SK-N-SH (cell line): ENCODE measurements around the gene ATP11C. TPM values are rescaled to one million over a fixed set of nuclear protein-coding genes. Genes with fewer than 3 reads are reported as not detected.
A peak's percentile ranks its signal among the peaks of the same experiment; 100 is the strongest.

ENCODE experiments used
- CTCF ChIA-PET: fragments of 300-600, 350-600 bp; formaldehyde crosslinking; extraction: SDS; loops from one replicate; lab custom pipeline; 2021; lab: Yijun Ruan, JAX
- POLR2A ChIA-PET: fragments of 350-600 bp; sonication (Branson Sonifier 250); formaldehyde crosslinking; extraction: SDS; loops from one replicate; lab custom pipeline; 2020; ENCODE audit warnings: antibody characterized with exemption, inconsistent platforms; lab: Yijun Ruan, JAX
- DNase-seq: peaks from one replicate; pipeline ENCODE4 v3.0.0; 2012
- H2AFZ ChIP-seq: fragments of 200-600 bp; sonication (generic); 2 replicates; pipeline ENCODE4 v1.8.1; 2016; ENCODE audit warnings: antibody characterized with exemption, mild to moderate bottlenecking, low read depth
- H3F3A ChIP-seq: fragments of 200-600 bp; sonication (generic); replicated peaks from 2 replicates; pipeline ENCODE3; 2016; ENCODE audit warnings: antibody characterized with exemption, mild to moderate bottlenecking; ENCODE audit not compliant: insufficient read depth
- H3K27ac ChIP-seq, 2 experiments: fragments of 200-500 bp in 1 of 2; fragments of 200-600 bp in 1 of 2; sonication (Bioruptor generic) in 1 of 2; sonication (generic), shearing (Covaris generic) in 1 of 2; 2 replicates each; pipeline versions ENCODE4 v1.5.1 to v1.6.1; 2014 to 2016; ENCODE audit warnings: low read depth in 2 of 2, inconsistent platforms in 1 of 2, low read length in 1 of 2, mild to moderate bottlenecking in 1 of 2, mixed read lengths in 1 of 2
- H3K27me3 ChIP-seq: fragments of 200-600 bp; sonication (generic), shearing (Covaris generic); 2 replicates; pipeline ENCODE4 v1.6.1; 2016; ENCODE audit warnings: mixed run types; ENCODE audit not compliant: insufficient read depth
- H3K36me3 ChIP-seq, 2 experiments: fragments of 200-500 bp in 1 of 2; fragments of 200-600 bp in 1 of 2; sonication (Bioruptor generic) in 1 of 2; sonication (generic) in 1 of 2; replicated peaks in 1 of 2; 2 replicates each; pipeline versions ENCODE3 to v1.5.1; 2014 to 2016; ENCODE audit warnings: low read length in 1 of 2, mild to moderate bottlenecking in 1 of 2; ENCODE audit not compliant: insufficient read depth in 2 of 2, control insufficient read depth in 1 of 2
- H3K4me1 ChIP-seq, 2 experiments: fragments of 200-500 bp in 1 of 2; fragments of 200-600 bp in 1 of 2; sonication (Bioruptor generic) in 1 of 2; sonication (generic), shearing (Covaris generic) in 1 of 2; 2 replicates each; pipeline versions ENCODE4 v1.5.1 to v1.6.1; 2014 to 2016; ENCODE audit warnings: low read depth in 1 of 2, low read length in 1 of 2, mixed run types in 1 of 2; ENCODE audit not compliant: insufficient read depth in 2 of 2, control insufficient read depth in 1 of 2
- H3K4me2 ChIP-seq: fragments of 200-600 bp; sonication (generic), shearing (Covaris generic); 2 replicates; pipeline ENCODE4 v1.6.1; 2017; ENCODE audit warnings: mixed run types
- H3K4me3 ChIP-seq, 2 experiments: fragments of 200-500 bp in 1 of 2; fragments of 200-600 bp in 1 of 2; sonication (Bioruptor generic) in 1 of 2; sonication (generic), shearing (Covaris generic) in 1 of 2; 2 replicates each; pipeline versions ENCODE4 v1.5.1 to v1.8.1; 2014 to 2016; ENCODE audit warnings: low read depth in 2 of 2, inconsistent platforms in 1 of 2, low read length in 1 of 2, mild to moderate bottlenecking in 1 of 2, mixed read lengths in 1 of 2, moderate library complexity in 1 of 2
- H3K79me2 ChIP-seq: fragments of 200-600 bp; sonication (generic); 2 replicates; pipeline ENCODE4 v1.8.1; 2017; ENCODE audit warnings: mild to moderate bottlenecking; ENCODE audit not compliant: insufficient read depth
- H3K9ac ChIP-seq: fragments of 200-600 bp; sonication (generic); 2 replicates; pipeline ENCODE4 v1.6.1; 2017; ENCODE audit warnings: mixed run types
- H3K9me2 ChIP-seq: fragments of 200-600 bp; sonication (generic); 2 replicates; pipeline ENCODE4 v1.6.1; 2017; ENCODE audit warnings: mixed run types
- H3K9me3 ChIP-seq: fragments of 200-600 bp; sonication (generic); 2 replicates; pipeline ENCODE4 v1.6.1; 2017; ENCODE audit warnings: mixed run types, mild to moderate bottlenecking, moderate library complexity
- H4K20me1 ChIP-seq: fragments of 200-600 bp; sonication (generic); 2 replicates; pipeline ENCODE4 v1.6.1; 2017; ENCODE audit warnings: mild to moderate bottlenecking, mixed run types; ENCODE audit not compliant: insufficient read depth
- EZH2phosphoT487 ChIP-seq: fragments of 200-600 bp; sonication (generic); IDR thresholded peaks from 2 replicates; pipeline ENCODE4 v1.6.1; 2017; ENCODE audit warnings: low read depth, mixed run types, mild to moderate bottlenecking, antibody characterized with exemption, moderate library complexity, borderline replicate concordance
- GABPA ChIP-seq: IDR thresholded peaks from 2 replicates; pipeline ENCODE4 v1.4.0; 2012; ENCODE audit warnings: low read depth, mild to moderate bottlenecking
- GATA2 ChIP-seq: sonication (generic); formaldehyde crosslinking; IDR thresholded peaks from 2 replicates; pipeline ENCODE4 v1.5.0; 2020; ENCODE audit warnings: mild to moderate bottlenecking, missing genetic modification reagents
- IRF3 ChIP-seq: fragments of 150-350 bp; IDR thresholded peaks from 2 replicates; pipeline ENCODE4 v1.6.1; 2016; ENCODE audit warnings: mild to moderate bottlenecking, low read depth, low read length
- MAX ChIP-seq: IDR thresholded peaks from 2 replicates; pipeline ENCODE4 v1.4.0; 2012; ENCODE audit warnings: low read depth
- MEF2A ChIP-seq: IDR thresholded peaks from 2 replicates; pipeline ENCODE4 v1.4.0; 2012; ENCODE audit warnings: low read depth, borderline replicate concordance
- NFIC ChIP-seq: IDR thresholded peaks from 2 replicates; pipeline ENCODE4 v1.4.0; 2012; ENCODE audit warnings: borderline replicate concordance
- RCOR1 ChIP-seq: fragments of 150-350 bp; IDR thresholded peaks from 2 replicates; pipeline ENCODE4 v1.6.1; 2017; ENCODE audit warnings: antibody characterized with exemption, low read length
- SIN3A ChIP-seq: IDR thresholded peaks from 2 replicates; pipeline ENCODE4 v1.6.1; 2012; ENCODE audit warnings: low read depth, mild to moderate bottlenecking, low read length, moderate library complexity, borderline replicate concordance
- SMC3 ChIP-seq: IDR thresholded peaks from 2 replicates; pipeline ENCODE4 v1.6.1; 2012; ENCODE audit warnings: low read depth, low read length, improper control_type of control experiment
- TEAD4 ChIP-seq: IDR thresholded peaks from 2 replicates; pipeline ENCODE4 v1.4.0; 2012; ENCODE audit warnings: mild to moderate bottlenecking, borderline replicate concordance; ENCODE audit not compliant: insufficient read depth
- USF1 ChIP-seq: IDR thresholded peaks from 2 replicates; pipeline ENCODE4 v1.4.0; 2012; ENCODE audit warnings: low read depth, borderline replicate concordance
- USF2 ChIP-seq: fragments of 150-350 bp; IDR thresholded peaks from 2 replicates; pipeline ENCODE4 v1.6.1; 2017; ENCODE audit warnings: antibody characterized with exemption, low read length, low read depth, borderline replicate concordance
- WGBS: methylation state at CpG from one replicate; pipeline ENCODE4 v1.1.6; 2017; ENCODE audit warnings: low lambda C conversion rate; 5-methylcytosine and 5-hydroxymethylcytosine counted together
- polyA plus RNA-seq, 3 experiments: library from polyadenylated mRNA; depleted of rRNA; stranded (reverse); fragments of >200 nt; gene quantifications; 2 replicates each; pipeline ENCODE4 v1.2.3, GENCODE V29; 2012

The ATP11C gene
- polyA plus RNA-seq, 1 of the 3 experiments (the other 2 are of a cell fraction) = 18.5 TPM

GRCh38 chrX:139929876-139930275, 3.0 kb downstream of the ATP11C start:
- ChIA-PET POLR2A (no interaction called here), CTCF (interaction anchor here (0.7 to 1.4 kb wide), 3 partner anchors 99 to 198 kb away, joined by 3 read pairs; no protein-coding TSS in a partner anchor)
- Histone ChIP-seq H3K9me3 (no peaks in the 10 kb centered on the region), H3K27me3 (no peaks in the 10 kb centered on the region), H3K9me2 (no peaks in the 10 kb centered on the region), H3K27ac (no peak overlapping the region), H3K4me1 (peaks cover 0 to 7% of the 10 kb centered on the region in 2 experiments; a peak in 2 of 4 replicates), H3K79me2 (peaks cover 70% of the 10 kb centered on the region), H4K20me1 (peaks cover 41% of the 10 kb centered on the region), H3K4me2 (peak overlapping the region; percentile 61), H2AFZ (no peak overlapping the region), H3K4me3 (peak overlapping the region in 1 of 2 experiments; percentile 59; a peak in 2 of 4 replicates), H3F3A (peaks cover 6% of the 10 kb centered on the region), H3K9ac (no peak overlapping the region), H3K36me3 (no peaks in the 10 kb centered on the region)
- TF ChIP-seq USF1 (no peak), EZH2phosphoT487 (no peak), GATA2 (CRISPR knock-in tag) (no peak), SIN3A (no peak), SMC3 (no peak), NFIC (no peak), GABPA (no peak), USF2 (no peak), IRF3 (no peak)
- no peak for DNase-seq
- WGBS = 22% methylated on average over 5 of the region's 5 CpGs

- ChIA-PET CTCF (no interaction called here), POLR2A (no interaction called here)
- Histone ChIP-seq H3K9me3 (no peaks in the 10 kb centered on the region), H3K4me1 (peaks cover 0 to 4% of the 10 kb centered on the region in 2 experiments; a peak in 2 of 4 replicates), H3K4me3 (no peak overlapping the region), H3F3A (peaks cover 6% of the 10 kb centered on the region), H3K27me3 (no peaks in the 10 kb centered on the region), H3K4me2 (no peak overlapping the region), H2AFZ (no peak overlapping the region), H4K20me1 (peaks cover 44% of the 10 kb centered on the region), H3K9ac (no peak overlapping the region), H3K79me2 (peaks cover 90% of the 10 kb centered on the region), H3K36me3 (no peaks in the 10 kb centered on the region), H3K27ac (no peak overlapping the region), H3K9me2 (no peaks in the 10 kb centered on the region)
- no peak for DNase-seq
- WGBS = 44% methylated on average over 6 of the region's 6 CpGs
- TF ChIP-seq RCOR1 = no peak
- TF ChIP-seq TEAD4 = no peak
- TF ChIP-seq MEF2A = no peak
- TF ChIP-seq USF1 = no peak
- no peak for TF ChIP-seq MAX
- TF ChIP-seq GATA2 (CRISPR knock-in tag) = no peak
These were observed 8.2 kb downstream of the ATP11C start for GRCh38 chrX:139924696-139925095.
